ENCODE data around the gene SLC17A1.

DNA sequence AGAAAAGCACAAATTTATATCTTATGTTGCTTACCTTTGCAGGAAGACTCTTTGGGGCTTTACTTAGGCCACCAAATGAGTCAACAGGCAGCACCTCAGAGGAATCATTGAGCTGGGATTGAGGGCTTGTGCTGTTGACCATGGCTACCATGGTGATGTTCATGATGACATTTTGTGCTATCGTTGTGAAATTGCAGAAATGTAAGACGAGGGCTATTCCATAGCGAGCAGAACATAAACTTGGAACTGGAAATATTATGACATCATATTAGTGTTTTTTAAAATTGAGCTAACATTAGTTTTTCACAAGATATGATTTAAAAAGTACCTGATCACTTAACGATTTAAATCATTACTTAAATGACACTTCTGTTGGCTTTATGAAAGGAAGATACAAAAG, 30.3 kb upstream of the SLC17A1 start:
- TF ChIP-seq POLR2A (IDR thresholded peaks at IDR 0.05): no peak
- TF ChIP-seq, protein P1, sequence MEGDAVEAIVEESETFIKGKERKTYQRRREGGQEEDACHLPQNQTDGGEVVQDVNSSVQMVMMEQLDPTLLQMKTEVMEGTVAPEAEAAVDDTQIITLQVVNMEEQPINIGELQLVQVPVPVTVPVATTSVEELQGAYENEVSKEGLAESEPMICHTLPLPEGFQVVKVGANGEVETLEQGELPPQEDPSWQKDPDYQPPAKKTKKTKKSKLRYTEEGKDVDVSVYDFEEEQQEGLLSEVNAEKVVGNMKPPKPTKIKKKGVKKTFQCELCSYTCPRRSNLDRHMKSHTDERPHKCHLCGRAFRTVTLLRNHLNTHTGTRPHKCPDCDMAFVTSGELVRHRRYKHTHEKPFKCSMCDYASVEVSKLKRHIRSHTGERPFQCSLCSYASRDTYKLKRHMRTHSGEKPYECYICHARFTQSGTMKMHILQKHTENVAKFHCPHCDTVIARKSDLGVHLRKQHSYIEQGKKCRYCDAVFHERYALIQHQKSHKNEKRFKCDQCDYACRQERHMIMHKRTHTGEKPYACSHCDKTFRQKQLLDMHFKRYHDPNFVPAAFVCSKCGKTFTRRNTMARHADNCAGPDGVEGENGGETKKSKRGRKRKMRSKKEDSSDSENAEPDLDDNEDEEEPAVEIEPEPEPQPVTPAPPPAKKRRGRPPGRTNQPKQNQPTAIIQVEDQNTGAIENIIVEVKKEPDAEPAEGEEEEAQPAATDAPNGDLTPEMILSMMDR (IDR thresholded peaks at IDR 0.05): no peak

All from right lobe of liver (tissue), 4 donors.